ENCODE results near the gene COX6A2. TPM values are rescaled to one million over a fixed set of nuclear protein-coding genes. Genes with fewer than 3 reads are reported as not detected.
A peak's percentile ranks its signal among the peaks of the same experiment; 100 is the strongest.

The COX6A2 gene
- total RNA-seq, 1 experiment from 2014 or later = not detected

DNA sequence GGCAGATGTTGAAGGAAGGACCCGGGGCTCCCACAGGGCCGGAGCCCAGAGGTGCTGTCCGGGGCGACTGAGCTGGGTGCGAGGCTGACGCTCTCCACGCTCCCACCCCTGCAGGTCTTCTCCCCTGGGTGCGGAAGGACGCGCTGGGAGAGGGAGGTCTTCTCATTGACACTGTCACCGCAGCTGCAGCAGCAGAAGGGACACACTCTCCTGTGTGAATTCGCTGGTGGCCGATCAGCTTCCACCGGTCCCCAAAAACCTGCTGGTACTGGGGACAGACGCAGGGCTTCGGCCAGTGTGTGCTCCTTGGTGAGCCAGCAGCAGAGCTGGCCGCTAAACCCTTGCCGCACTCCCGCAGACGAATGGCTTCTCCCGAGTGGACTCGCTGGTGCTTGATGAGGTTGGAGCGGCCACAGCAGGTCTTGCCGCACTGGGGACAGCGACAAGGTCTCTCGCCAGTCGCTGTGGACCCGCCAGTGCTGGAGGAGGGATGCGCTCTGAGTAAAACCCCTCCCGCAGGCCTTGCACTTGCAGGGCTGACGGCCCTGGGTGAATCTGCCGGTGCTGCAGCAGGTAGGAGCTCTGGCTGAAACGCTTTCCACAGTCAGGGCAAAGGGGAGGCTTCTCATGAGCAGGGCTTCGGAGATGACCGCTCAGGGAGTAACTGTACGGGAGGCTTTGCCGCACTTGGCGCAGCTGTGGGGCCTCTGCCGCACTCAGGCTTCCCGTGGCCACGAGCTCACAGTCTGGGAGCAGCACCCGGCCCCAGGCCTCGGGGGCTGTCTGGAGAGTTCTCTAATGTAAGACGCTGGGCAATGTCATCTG, 8.3 kb upstream of the COX6A2 start:
- no peaks in the 10 kb centered on the region for H3K23me2 ChIP-seq (ENCODE audit: insufficient read length, low read depth, low read length, poor library complexity, severe bottlenecking)
- no peak overlapping the region for H3K18ac ChIP-seq (ENCODE audit: insufficient read length, low read depth, low read length)
- peaks cover 2% of the 10 kb centered on the region; the same call in 1 of the 2 replicates for H3K27me3 Mint-ChIP-seq (ENCODE audit: low read depth)
- H3K9me3 Mint-ChIP-seq = no peaks in the 10 kb centered on the region
- H2BK20ac ChIP-seq (ENCODE audit: low read depth, low read length, poor library complexity, severe bottlenecking) = no peak overlapping the region
- no peak overlapping the region for H3K4ac ChIP-seq (ENCODE audit: low read depth, low read length)
- no peaks in the 10 kb centered on the region for H3K79me2 ChIP-seq (ENCODE audit: insufficient read depth, low read length)
- no peaks in the 10 kb centered on the region for H4K20me1 ChIP-seq (ENCODE audit: control insufficient read depth, insufficient read depth, insufficient read length)
- H3K4me1 Mint-ChIP-seq = peaks cover 2 to 4% of the 10 kb centered on the region in 2 experiments; a peak in 2 of 4 replicates
- H2AK5ac ChIP-seq (ENCODE audit: insufficient read length, low read length) = no peak overlapping the region
- no peak overlapping the region for H3K27ac Mint-ChIP-seq
- no peak overlapping the region for H3K14ac ChIP-seq (ENCODE audit: insufficient read depth, low read length)
- no peaks in the 10 kb centered on the region for H3K36me3 Mint-ChIP-seq (ENCODE audit: insufficient read depth in 1 of 3, low read depth in 3 of 3)
- no peak overlapping the region for H4K8ac ChIP-seq (replicated peaks; ENCODE audit: insufficient read length, low read depth, low read length)
- no CpG with 5 or more reads among the region's 44 CpGs for WGBS (ENCODE audit: extremely low coverage, insufficient read length, low lambda C conversion rate)
- DNase-seq = peak; percentile 39
- no peak overlapping the region for H3K9ac ChIP-seq (ENCODE audit: extremely low read depth, insufficient read length, low read length)
- H3K9me3 ChIP-seq (ENCODE audit: control insufficient read depth, low read depth, low read length) = no peaks in the 10 kb centered on the region
- no peak overlapping the region for H2BK12ac ChIP-seq (ENCODE audit: insufficient read length, low read depth, low read length)
- H3T11ph ChIP-seq (ENCODE audit: low read length) = no peak overlapping the region
- no peak overlapping the region for H4K5ac ChIP-seq (ENCODE audit: insufficient read length, low read depth, low read length)
- H3K27ac ChIP-seq (ENCODE audit: insufficient read length, low read depth, low read length) = no peak overlapping the region
- H3K4me3 Mint-ChIP-seq = no peak overlapping the region
- no peak overlapping the region for H2BK5ac ChIP-seq (ENCODE audit: insufficient read length, low read length)
- TF ChIP-seq, protein P1, sequence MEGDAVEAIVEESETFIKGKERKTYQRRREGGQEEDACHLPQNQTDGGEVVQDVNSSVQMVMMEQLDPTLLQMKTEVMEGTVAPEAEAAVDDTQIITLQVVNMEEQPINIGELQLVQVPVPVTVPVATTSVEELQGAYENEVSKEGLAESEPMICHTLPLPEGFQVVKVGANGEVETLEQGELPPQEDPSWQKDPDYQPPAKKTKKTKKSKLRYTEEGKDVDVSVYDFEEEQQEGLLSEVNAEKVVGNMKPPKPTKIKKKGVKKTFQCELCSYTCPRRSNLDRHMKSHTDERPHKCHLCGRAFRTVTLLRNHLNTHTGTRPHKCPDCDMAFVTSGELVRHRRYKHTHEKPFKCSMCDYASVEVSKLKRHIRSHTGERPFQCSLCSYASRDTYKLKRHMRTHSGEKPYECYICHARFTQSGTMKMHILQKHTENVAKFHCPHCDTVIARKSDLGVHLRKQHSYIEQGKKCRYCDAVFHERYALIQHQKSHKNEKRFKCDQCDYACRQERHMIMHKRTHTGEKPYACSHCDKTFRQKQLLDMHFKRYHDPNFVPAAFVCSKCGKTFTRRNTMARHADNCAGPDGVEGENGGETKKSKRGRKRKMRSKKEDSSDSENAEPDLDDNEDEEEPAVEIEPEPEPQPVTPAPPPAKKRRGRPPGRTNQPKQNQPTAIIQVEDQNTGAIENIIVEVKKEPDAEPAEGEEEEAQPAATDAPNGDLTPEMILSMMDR (conservative IDR thresholded peaks at IDR 0.05) = no peak
- no peak overlapping the region for H3K23ac ChIP-seq (ENCODE audit: insufficient read length, low read depth, low read length)
- H2BK15ac ChIP-seq (ENCODE audit: low read depth, low read length) = no peak overlapping the region
- H3K4me2 ChIP-seq (ENCODE audit: insufficient read depth, insufficient read length, low read length) = no peak overlapping the region
- no peak overlapping the region for H3K56ac ChIP-seq (ENCODE audit: insufficient read length, low read depth, low read length)
- H4K91ac ChIP-seq (ENCODE audit: insufficient read length, low read depth, low read length) = no peak overlapping the region
- no peak overlapping the region for H2AFZ ChIP-seq (ENCODE audit: low read length)
- no peaks in the 10 kb centered on the region for H3K27me3 ChIP-seq (ENCODE audit: insufficient read depth, low read length)
- H3K79me1 ChIP-seq (ENCODE audit: insufficient read depth, low read depth, low read length, poor library complexity, severe bottlenecking) = no peaks in the 10 kb centered on the region
- H2BK120ac ChIP-seq (ENCODE audit: low read depth, low read length, poor library complexity, severe bottlenecking) = no peak overlapping the region
- no peaks in the 10 kb centered on the region for H3K4me1 ChIP-seq (ENCODE audit: insufficient read depth, low read length)

Measured in H9 (cell line).